K562 (cell line): ENCODE results near the gene RDM1.

Experiments used
- BHLHE40 ChIP-seq: IDR thresholded peaks from 2 replicates; pipeline ENCODE4 v1.6.1; 2011; ENCODE audit warnings: low read length, improper control_type of control experiment
- CREB1 ChIP-seq, 2 experiments: sonication (generic) in 1 of 2; formaldehyde crosslinking in 1 of 2; IDR thresholded peaks; 2 replicates each; pipeline versions ENCODE4 v1.6.1 to v1.8.0; 2012 to 2022; ENCODE audit warnings: inconsistent platforms in 1 of 2, mild to moderate bottlenecking in 1 of 2, missing genetic modification reagents in 1 of 2, moderate library complexity in 1 of 2
- ERF ChIP-seq: fragments of 450-650 bp; formaldehyde crosslinking; IDR thresholded peaks from 2 replicates; pipeline ENCODE4 v1.4.0; 2020; ENCODE audit warnings: mild to moderate bottlenecking, mixed read lengths
- ETV6 ChIP-seq, 3 experiments: fragments of 150-350 bp in 1 of 3; sonication (generic) in 1 of 3; formaldehyde crosslinking in 1 of 3; IDR thresholded peaks; 2 replicates each; pipeline versions ENCODE4 v1.6.1 to v1.8.0; 2014 to 2022; ENCODE audit warnings: borderline replicate concordance in 2 of 3, low read depth in 2 of 3, antibody characterized with exemption in 1 of 3, low read length in 1 of 3, mild to moderate bottlenecking in 1 of 3, missing genetic modification reagents in 1 of 3
- HMGXB4 ChIP-seq: sonication (generic); formaldehyde crosslinking; IDR thresholded peaks from 2 replicates; pipeline ENCODE4 v1.8.1; 2023; ENCODE audit warnings: mild to moderate bottlenecking, missing genetic modification reagents
- NBN ChIP-seq: fragments of 450-650 bp; IDR thresholded peaks from 2 replicates; pipeline ENCODE4 v1.6.1; 2016; ENCODE audit warnings: low read depth, mild to moderate bottlenecking
- NCOA4 ChIP-seq: fragments of 450-650 bp; IDR thresholded peaks from 2 replicates; pipeline ENCODE4 v1.6.1; 2018; ENCODE audit warnings: mild to moderate bottlenecking; ENCODE audit not compliant: partially characterized antibody
- PHF21A ChIP-seq: fragments of 450-650 bp; IDR thresholded peaks from 2 replicates; pipeline ENCODE4 v1.6.1; 2017; ENCODE audit warnings: low read depth, borderline replicate concordance
- POLR2AphosphoS5 ChIP-seq: IDR thresholded peaks from 2 replicates; pipeline ENCODE4 v1.6.1; 2011; ENCODE audit warnings: mild to moderate bottlenecking, low read depth, low read length, moderate library complexity; ENCODE audit not compliant: control insufficient read depth, insufficient read depth
- REST ChIP-seq, 2 experiments: fragments of 450-650 bp; formaldehyde crosslinking in 1 of 2; IDR thresholded peaks; 2 replicates each; pipeline versions ENCODE4 v1.4.0 to v1.6.1; 2014 to 2020; ENCODE audit warnings: mild to moderate bottlenecking in 2 of 2, borderline replicate concordance in 1 of 2, low read depth in 1 of 2
- RFX1 ChIP-seq: fragments of 450-650 bp; IDR thresholded peaks from 2 replicates; pipeline ENCODE4 v1.6.1; 2016; ENCODE audit warnings: mild to moderate bottlenecking, moderate library complexity
- TCF7 ChIP-seq: sonication (generic); IDR thresholded peaks from 2 replicates; pipeline ENCODE4 v1.6.1; 2016; ENCODE audit warnings: antibody characterized with exemption, borderline replicate concordance

GRCh38 chr17:35948092-35948491, 17.5 kb upstream of the RDM1 start:
- TF ChIP-seq REST (IDR thresholded peaks at IDR 0.05; ENCODE audit: borderline replicate concordance) (no peak), REST (CRISPR knock-in tag; IDR thresholded peaks at IDR 0.05; ENCODE audit: low read depth) (no peak), TCF7 (no peak), ETV6 (IDR thresholded peaks at IDR 0.05; ENCODE audit: borderline replicate concordance in 1 of 2, low read depth in 2 of 2, low read length in 1 of 2) (no peak), ETV6 (CRISPR knock-in tag; IDR thresholded peaks at IDR 0.05; ENCODE audit: borderline replicate concordance) (no peak), ERF (CRISPR knock-in tag) (no peak), BHLHE40 (no peak), HMGXB4 (CRISPR knock-in tag) (no peak), CREB1 (IDR thresholded peaks at IDR 0.05) (no peak), CREB1 (CRISPR knock-in tag; IDR thresholded peaks at IDR 0.05) (no peak), POLR2AphosphoS5 (no peak), PHF21A (no peak), NCOA4 (no peak), NBN (no peak), RFX1 (no peak)
